ENCODE measurements around the gene AK9. TPM values are rescaled to one million over a fixed set of nuclear protein-coding genes. Genes with fewer than 3 reads are reported as not detected.
"Not testable (repeated sequence)": the region's sequence is repeated elsewhere in the genome, so short reads cannot be mapped to it uniquely, and the experiment has no call there.

Gene AK9
- total and polyA plus RNA-seq, 4 donors, result 2.7 to 12.5 (median 10.8) TPM

DNA sequence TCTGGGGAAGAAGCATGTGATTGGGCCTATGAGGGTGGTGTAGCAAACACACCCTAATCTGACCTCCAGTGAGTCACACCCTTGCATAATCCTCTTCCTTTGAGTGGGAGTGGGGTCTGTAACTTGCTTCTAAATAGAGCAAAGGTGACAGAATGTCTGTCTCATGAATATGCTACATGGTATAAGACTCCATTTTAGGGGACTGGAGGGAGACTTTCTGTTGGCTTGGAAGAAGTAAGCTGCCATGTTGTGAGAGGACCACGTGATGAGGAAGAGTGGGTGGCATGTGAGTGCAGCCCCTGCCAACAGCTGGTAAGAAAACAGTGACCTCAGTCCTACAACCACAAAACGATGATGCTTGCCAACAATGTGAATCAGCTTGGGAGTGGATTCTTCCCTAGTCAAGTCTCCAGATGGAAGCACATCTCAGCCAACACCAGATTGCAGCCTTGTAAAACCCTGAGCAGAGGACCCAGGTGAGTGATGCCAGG lies 3.7 kb downstream of the AK9 start:
- Histone ChIP-seq H3K27ac (ENCODE audit: low read depth in 1 of 2, low read length in 2 of 2) (no peak overlapping the region), H3K4me3 (ENCODE audit: low read length in 2 of 2) (no peak overlapping the region), H3K9me3 (ENCODE audit: control insufficient read depth, low read length) (no peaks in the 10 kb centered on the region), H3K36me3 (ENCODE audit: control insufficient read depth in 1 of 2, insufficient read depth in 2 of 2, low read length in 1 of 2) (no peaks in the 10 kb centered on the region), H3K4me1 (ENCODE audit: control insufficient read depth in 1 of 2, insufficient read depth in 2 of 2, low read length in 2 of 2) (no peaks in the 10 kb centered on the region), H3K27me3 (ENCODE audit: control insufficient read depth in 1 of 2, insufficient read depth in 2 of 2, low read length in 1 of 2) (no peaks in the 10 kb centered on the region)
- WGBS, 2 donors, result 0 to 2% methylated on average over 2 of the region's 2 CpGs
- intact Hi-C loops (cut with DNase I), result loop anchor here in 1 of 2 donors (2.0 kb wide), 1 partner anchor 247 kb away; the partner anchor contains the start of genes PPIL6 and SMPD2
- DNase-seq, result peak in 1 of 2 donors; percentile 61
- ATAC-seq (ENCODE audit: low FRiP score), result no peak

DNA sequence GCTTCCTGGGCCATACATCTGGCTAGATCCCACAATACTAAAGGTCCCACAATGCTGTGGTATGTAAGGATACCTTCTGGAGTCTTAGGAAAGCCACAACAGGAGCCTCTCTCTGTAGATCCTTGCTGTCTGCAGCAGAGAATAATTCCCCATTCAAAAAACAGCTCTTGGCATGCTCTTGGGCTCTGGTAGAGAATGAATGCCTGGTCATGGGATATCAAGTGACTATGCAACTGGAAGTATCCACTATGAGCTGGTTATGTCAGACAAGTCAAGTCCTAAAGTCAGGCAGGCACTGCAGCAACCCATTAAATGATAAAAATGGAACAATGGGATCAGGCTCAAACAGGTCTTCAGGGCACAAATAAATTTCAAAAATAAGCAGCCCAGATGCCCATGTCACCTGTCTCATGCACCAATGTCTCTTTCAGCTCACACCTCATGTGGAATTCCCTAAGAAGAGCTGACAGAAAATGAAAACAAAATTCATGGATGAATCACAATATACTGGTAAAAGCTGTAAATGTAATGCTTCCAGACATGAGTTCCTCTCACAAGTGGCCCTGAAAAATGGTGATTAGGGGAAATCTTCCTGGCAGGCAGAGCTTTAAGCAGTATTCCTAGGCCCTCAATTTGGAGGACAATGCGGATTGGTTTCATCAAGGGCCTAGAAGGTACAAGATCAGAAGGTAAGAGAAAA lies 4.3 kb downstream of the AK9 start:
- H3K4me3 ChIP-seq (ENCODE audit: low read length in 2 of 2), result no peak overlapping the region
- WGBS, 2 donors, result 99 to 100% methylated on average over 1 of the region's 1 CpG
- H3K9me3 ChIP-seq (ENCODE audit: control insufficient read depth, low read length), result no peaks in the 10 kb centered on the region
- ATAC-seq (ENCODE audit: low FRiP score) (no peak), DNase-seq (no peak)
- H3K27me3 ChIP-seq (ENCODE audit: control insufficient read depth in 1 of 2, insufficient read depth in 2 of 2, low read length in 1 of 2), result no peaks in the 10 kb centered on the region
- intact Hi-C loops (cut with DNase I), result loop anchor here in 1 of 2 donors (2.0 kb wide), 1 partner anchor 246 kb away; the partner anchor contains the start of genes PPIL6 and SMPD2
- no peak overlapping the region for H3K27ac ChIP-seq (ENCODE audit: low read depth in 1 of 2, low read length in 2 of 2)
- H3K36me3 ChIP-seq (ENCODE audit: control insufficient read depth in 1 of 2, insufficient read depth in 2 of 2, low read length in 1 of 2), result no peaks in the 10 kb centered on the region
- H3K4me1 ChIP-seq (ENCODE audit: control insufficient read depth in 1 of 2, insufficient read depth in 2 of 2, low read length in 2 of 2), result no peaks in the 10 kb centered on the region

DNA sequence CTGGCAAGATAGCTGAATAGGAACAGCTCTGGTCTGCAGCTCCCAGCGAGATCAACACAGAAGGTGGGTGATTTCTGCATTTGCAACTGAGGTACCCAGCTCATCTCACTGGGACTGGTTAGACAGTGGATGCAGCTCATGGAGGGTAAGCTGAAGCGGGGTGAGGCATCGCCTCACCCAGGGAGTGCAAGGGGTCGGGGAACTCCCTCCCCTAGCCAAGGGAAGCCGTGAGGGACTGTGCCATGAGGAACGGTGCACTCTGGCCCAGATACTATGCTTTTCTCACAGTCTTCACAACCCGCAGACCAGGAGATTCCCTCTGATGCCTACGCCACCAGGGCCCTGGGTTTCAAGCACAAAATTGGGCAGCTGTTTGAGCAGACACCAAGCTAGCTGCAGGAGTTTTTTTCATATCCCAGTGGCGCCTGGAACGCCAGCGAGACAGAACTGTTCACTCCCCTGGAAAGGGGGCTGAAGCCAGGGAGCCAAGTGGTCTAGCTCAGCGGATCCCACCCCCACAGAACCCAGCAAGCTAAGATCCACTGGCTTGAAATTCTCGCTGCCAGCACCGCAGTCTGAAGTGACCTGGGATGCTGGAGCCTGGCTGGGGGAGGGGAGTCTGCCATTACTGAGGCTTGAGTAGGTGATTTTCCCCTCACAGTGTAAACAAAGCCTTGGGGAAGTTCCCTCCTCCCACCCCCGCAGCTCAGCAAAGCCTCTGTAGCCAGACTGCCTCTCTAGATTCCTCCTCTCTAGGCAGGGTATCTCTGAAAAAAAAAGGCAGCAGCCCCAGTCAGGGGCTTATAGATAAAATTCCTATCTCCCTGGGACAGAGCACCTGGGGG lies 12.1 kb downstream of the AK9 start:
- H3K4me1 ChIP-seq (ENCODE audit: control insufficient read depth in 1 of 2, insufficient read depth in 2 of 2, low read length in 2 of 2); H3K27me3 ChIP-seq (ENCODE audit: control insufficient read depth in 1 of 2, insufficient read depth in 2 of 2, low read length in 1 of 2); H3K4me3 ChIP-seq (ENCODE audit: low read length in 2 of 2); DNase-seq; H3K9me3 ChIP-seq (ENCODE audit: control insufficient read depth, low read length); intact Hi-C loops (cut with DNase I); H3K27ac ChIP-seq (ENCODE audit: low read depth in 1 of 2, low read length in 2 of 2); ATAC-seq (ENCODE audit: low FRiP score); H3K36me3 ChIP-seq (ENCODE audit: control insufficient read depth in 1 of 2, insufficient read depth in 2 of 2, low read length in 1 of 2): not testable (repeated sequence)
- 37 to 41% methylated on average over 15 of the region's 15 CpGs for WGBS, 2 donors

DNA sequence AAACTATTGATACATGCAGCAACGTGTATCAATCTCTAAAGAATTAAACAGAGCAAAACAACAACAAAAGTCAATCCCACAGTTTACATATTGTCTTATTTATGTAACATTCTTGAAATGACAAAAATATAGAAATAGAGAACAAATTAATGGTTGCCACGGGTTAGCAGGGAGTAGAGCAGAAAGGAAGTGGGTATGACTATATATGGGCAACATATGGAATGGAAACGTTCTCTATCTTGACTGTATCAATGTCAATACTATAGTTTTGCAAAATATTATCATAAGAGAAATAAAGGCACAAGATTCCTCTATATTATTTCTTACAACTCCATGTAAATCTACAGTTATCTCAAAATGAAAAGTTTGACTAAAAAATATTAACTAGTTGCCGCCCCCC lies 12.8 kb downstream of the AK9 start:
- no peak for ATAC-seq (ENCODE audit: low FRiP score)
- H3K27me3 ChIP-seq (ENCODE audit: control insufficient read depth in 1 of 2, insufficient read depth in 2 of 2, low read length in 1 of 2), result no peaks in the 10 kb centered on the region

DNA sequence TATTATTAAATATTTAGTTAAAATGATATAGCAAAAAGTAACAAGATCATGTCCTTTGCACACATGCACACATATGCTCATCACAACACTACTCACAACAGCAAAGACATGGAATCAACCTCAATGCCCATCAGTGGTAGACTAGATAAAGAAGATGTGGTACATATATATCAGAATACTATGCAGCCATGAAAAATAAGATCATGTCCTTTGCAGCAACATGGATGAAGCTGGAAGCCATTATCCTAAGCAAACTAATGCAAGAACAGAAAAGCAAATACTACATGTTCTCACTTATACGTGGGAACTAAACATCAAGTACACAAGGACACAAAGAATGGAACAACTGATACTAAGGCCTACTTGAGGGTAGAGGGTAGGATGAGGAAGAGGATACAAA lies 14.3 kb downstream of the AK9 start:
- ATAC-seq (ENCODE audit: low FRiP score), result no peak
- no peak overlapping the region for H3K27ac ChIP-seq (ENCODE audit: low read depth in 1 of 2, low read length in 2 of 2)

More for the DNA sequence above, 12.8 kb downstream of the AK9 start:
- Histone ChIP-seq H3K9me3 (ENCODE audit: control insufficient read depth, low read length) (no peaks in the 10 kb centered on the region), H3K27ac (ENCODE audit: low read depth in 1 of 2, low read length in 2 of 2) (no peak overlapping the region), H3K4me1 (ENCODE audit: control insufficient read depth in 1 of 2, insufficient read depth in 2 of 2, low read length in 2 of 2) (no peaks in the 10 kb centered on the region), H3K4me3 (ENCODE audit: low read length in 2 of 2) (no peak overlapping the region), H3K36me3 (ENCODE audit: control insufficient read depth in 1 of 2, insufficient read depth in 2 of 2, low read length in 1 of 2) (no peaks in the 10 kb centered on the region)
- DNase-seq, result no peak
- 44 to 54% methylated on average over 4 of the region's 4 CpGs for WGBS, 2 donors
- intact Hi-C loops (cut with DNase I), result no loop called here

GRCh38 chr6:109672839-109673238 lies 18.2 kb downstream of the AK9 start:
- Histone ChIP-seq H3K27me3 (ENCODE audit: control insufficient read depth in 1 of 2, insufficient read depth in 2 of 2, low read length in 1 of 2) (no peaks in the 10 kb centered on the region), H3K4me1 (ENCODE audit: control insufficient read depth in 1 of 2, insufficient read depth in 2 of 2, low read length in 2 of 2) (no peaks in the 10 kb centered on the region), H3K9me3 (ENCODE audit: control insufficient read depth, low read length) (no peaks in the 10 kb centered on the region), H3K27ac (ENCODE audit: low read depth in 1 of 2, low read length in 2 of 2) (no peak overlapping the region), H3K4me3 (ENCODE audit: low read length in 2 of 2) (no peak overlapping the region), H3K36me3 (ENCODE audit: control insufficient read depth in 1 of 2, insufficient read depth in 2 of 2, low read length in 1 of 2) (no peaks in the 10 kb centered on the region)
- intact Hi-C loops (cut with DNase I), result no loop called here
- DNase-seq (no peak), ATAC-seq (ENCODE audit: low FRiP score) (no peak)

More for the DNA sequence above, 14.3 kb downstream of the AK9 start:
- 93 to 100% methylated on average over 1 of the region's 1 CpG for WGBS, 2 donors
- Histone ChIP-seq H3K4me1 (ENCODE audit: control insufficient read depth in 1 of 2, insufficient read depth in 2 of 2, low read length in 2 of 2) (no peaks in the 10 kb centered on the region), H3K9me3 (ENCODE audit: control insufficient read depth, low read length) (no peaks in the 10 kb centered on the region), H3K36me3 (ENCODE audit: control insufficient read depth in 1 of 2, insufficient read depth in 2 of 2, low read length in 1 of 2) (no peaks in the 10 kb centered on the region), H3K27me3 (ENCODE audit: control insufficient read depth in 1 of 2, insufficient read depth in 2 of 2, low read length in 1 of 2) (no peaks in the 10 kb centered on the region), H3K4me3 (ENCODE audit: low read length in 2 of 2) (no peak overlapping the region)
- no peak for DNase-seq
- intact Hi-C loops (cut with DNase I), result no loop called here

DNA sequence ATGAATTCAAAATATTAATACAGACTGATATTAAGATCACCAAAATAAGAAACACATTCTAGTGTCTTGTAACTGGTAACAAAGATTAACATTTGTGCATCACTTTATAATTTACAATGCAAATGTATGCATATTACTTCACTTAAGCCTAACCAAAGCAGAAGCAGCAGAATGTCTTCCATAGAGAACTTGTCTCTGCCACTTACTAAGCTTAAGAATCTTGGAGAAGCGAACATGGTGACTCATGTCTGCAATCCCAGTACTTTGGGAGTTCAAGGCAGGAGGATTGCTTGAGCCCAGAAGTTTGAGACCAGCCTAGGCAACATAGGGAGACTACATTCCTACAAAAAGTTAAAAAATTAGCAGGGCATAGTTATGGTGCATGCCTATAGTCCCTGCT lies 18.8 kb downstream of the AK9 start:
- Histone ChIP-seq H3K4me3 (ENCODE audit: low read length in 2 of 2) (no peak overlapping the region), H3K27ac (ENCODE audit: low read depth in 1 of 2, low read length in 2 of 2) (no peak overlapping the region), H3K36me3 (ENCODE audit: control insufficient read depth in 1 of 2, insufficient read depth in 2 of 2, low read length in 1 of 2) (no peaks in the 10 kb centered on the region), H3K9me3 (ENCODE audit: control insufficient read depth, low read length) (no peaks in the 10 kb centered on the region), H3K27me3 (ENCODE audit: control insufficient read depth in 1 of 2, insufficient read depth in 2 of 2, low read length in 1 of 2) (no peaks in the 10 kb centered on the region), H3K4me1 (ENCODE audit: control insufficient read depth in 1 of 2, insufficient read depth in 2 of 2, low read length in 2 of 2) (no peaks in the 10 kb centered on the region)
- ATAC-seq (ENCODE audit: low FRiP score) (no peak), DNase-seq (no peak)
- 81 to 91% methylated on average over 1 of the region's 1 CpG for WGBS, 2 donors
- intact Hi-C loops (cut with DNase I), result no loop called here

DNA sequence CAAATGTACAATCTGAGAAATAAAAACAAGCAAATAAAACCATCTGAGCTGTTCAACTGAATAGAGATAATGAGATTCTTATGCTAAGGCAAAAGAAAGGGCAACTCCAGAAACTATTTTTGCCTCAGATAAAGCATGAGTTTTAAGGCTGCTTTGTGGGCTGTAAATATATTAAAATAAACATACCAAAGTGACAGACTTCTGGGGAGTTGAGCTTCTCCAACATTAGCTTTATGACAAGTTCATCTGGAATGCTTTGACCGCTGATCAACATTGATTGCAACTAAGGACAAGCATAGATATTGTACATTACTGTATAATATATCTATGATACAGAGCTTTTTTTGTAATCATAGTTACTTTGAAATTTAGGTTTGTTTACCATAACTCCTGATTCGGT lies 19.3 kb downstream of the AK9 start:
- H3K27me3 ChIP-seq (ENCODE audit: control insufficient read depth in 1 of 2, insufficient read depth in 2 of 2, low read length in 1 of 2), result no peaks in the 10 kb centered on the region
- no peaks in the 10 kb centered on the region for H3K36me3 ChIP-seq (ENCODE audit: control insufficient read depth in 1 of 2, insufficient read depth in 2 of 2, low read length in 1 of 2)
- no peak overlapping the region for H3K27ac ChIP-seq (ENCODE audit: low read depth in 1 of 2, low read length in 2 of 2)
- DNase-seq (no peak), ATAC-seq (ENCODE audit: low FRiP score) (no peak)
- H3K9me3 ChIP-seq (ENCODE audit: control insufficient read depth, low read length), result no peaks in the 10 kb centered on the region
- no peak overlapping the region for H3K4me3 ChIP-seq (ENCODE audit: low read length in 2 of 2)
- intact Hi-C loops (cut with DNase I), result no loop called here
- H3K4me1 ChIP-seq (ENCODE audit: control insufficient read depth in 1 of 2, insufficient read depth in 2 of 2, low read length in 2 of 2), result no peaks in the 10 kb centered on the region
- WGBS, 2 donors, result 38 to 45% methylated on average over 2 of the region's 2 CpGs

All from aorta (tissue), 5 donors.